ENCODE results near the gene HIF1A.

DNA sequence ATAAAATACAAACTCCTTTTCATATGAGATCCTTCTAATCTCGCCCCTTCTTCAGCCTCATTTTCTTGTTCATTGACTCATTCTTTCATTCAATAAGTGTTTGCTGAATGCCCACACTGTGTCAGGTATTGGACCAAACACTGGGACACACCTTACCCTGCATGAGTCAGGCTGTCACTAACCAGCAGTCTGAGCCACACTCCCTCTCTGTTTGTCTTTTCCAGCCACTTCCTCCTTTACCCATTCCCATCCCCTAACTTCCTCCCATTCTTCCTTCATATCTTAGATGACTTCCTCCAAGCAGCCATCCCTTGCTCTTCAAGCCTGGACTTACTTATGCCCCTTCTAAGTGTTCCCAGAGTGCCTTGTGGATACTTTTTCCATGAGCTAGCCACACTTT, 27.0 kb upstream of the HIF1A start:
- TF ChIP-seq, protein P1, sequence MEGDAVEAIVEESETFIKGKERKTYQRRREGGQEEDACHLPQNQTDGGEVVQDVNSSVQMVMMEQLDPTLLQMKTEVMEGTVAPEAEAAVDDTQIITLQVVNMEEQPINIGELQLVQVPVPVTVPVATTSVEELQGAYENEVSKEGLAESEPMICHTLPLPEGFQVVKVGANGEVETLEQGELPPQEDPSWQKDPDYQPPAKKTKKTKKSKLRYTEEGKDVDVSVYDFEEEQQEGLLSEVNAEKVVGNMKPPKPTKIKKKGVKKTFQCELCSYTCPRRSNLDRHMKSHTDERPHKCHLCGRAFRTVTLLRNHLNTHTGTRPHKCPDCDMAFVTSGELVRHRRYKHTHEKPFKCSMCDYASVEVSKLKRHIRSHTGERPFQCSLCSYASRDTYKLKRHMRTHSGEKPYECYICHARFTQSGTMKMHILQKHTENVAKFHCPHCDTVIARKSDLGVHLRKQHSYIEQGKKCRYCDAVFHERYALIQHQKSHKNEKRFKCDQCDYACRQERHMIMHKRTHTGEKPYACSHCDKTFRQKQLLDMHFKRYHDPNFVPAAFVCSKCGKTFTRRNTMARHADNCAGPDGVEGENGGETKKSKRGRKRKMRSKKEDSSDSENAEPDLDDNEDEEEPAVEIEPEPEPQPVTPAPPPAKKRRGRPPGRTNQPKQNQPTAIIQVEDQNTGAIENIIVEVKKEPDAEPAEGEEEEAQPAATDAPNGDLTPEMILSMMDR (IDR thresholded peaks at IDR 0.05; ENCODE audit: low read length) = no peak
- no peak for TF ChIP-seq EZH2 (IDR thresholded peaks at IDR 0.05; ENCODE audit: borderline replicate concordance, low read length)
